GM18858 (cell line): ENCODE measurements around the gene HMGN1.

Experiments
- ATAC-seq: cut with Tn5 transposase; IDR thresholded peaks from one replicate; pipeline ENCODE4 v1.9.1; 2021; ENCODE audit not compliant: unreplicated experiment

HMGN1 gene

DNA sequence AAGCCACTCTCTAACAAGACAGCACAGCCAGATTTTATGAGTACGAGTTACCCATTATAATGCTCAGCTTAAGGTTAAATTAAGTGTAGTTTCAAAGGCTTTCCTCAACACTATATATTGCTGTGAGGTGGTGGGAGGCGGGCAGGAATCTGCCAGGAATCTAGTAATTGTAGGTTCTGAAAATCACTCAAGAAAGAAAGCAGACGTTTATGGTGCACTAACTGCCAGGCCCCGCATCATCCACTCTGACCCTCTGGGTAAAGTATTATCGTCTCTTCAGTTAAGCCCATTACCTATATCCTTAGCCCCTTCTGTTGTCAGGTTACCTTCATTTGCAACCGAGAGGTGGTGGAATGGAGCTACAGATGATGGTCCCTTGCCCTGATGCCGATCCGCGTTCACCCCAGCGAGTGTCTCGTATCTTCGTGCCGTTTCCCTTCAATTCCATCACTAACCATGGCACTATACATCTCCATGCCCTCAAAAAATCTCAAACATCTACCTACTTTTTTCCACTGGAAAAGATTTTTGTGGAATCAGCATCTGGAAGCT, 12.4 kb downstream of the HMGN1 start:
- no peak for ATAC-seq

- ATAC-seq = no peak
Observed at GRCh38 chr21:39334611-39335010, 14.3 kb downstream of the HMGN1 start.

- ATAC-seq = no peak
Observed at GRCh38 chr21:39332175-39332574, 16.7 kb downstream of the HMGN1 start.

- ATAC-seq = no peak
Observed at GRCh38 chr21:39330001-39330400, 18.9 kb downstream of the HMGN1 start.

- ATAC-seq = no peak
Observed at GRCh38 chr21:39327727-39328126, 21.2 kb downstream of the HMGN1 start.

- no peak for ATAC-seq
Observed at GRCh38 chr21:39326607-39327307, 22.1 kb downstream of the HMGN1 start.

DNA sequence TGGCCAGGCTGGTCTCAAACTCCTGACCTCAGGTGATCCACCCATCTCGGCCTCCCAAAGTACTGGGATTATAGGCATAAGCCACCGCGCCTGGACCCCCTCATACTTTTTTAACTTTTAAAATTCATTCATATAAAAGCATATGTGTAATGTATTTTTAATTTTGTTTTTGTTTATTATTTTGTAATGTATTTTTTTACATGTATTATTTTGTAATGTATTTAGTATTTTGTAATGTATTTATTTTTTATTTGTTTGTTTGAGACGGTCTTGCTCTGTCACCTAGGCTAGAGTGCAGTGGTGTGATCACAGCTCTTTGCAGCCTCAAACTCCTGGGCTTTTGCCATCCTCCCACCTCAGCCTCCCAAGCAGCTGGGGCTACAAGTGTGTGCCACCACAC, 23.4 kb downstream of the HMGN1 start:
- ATAC-seq = no peak

DNA sequence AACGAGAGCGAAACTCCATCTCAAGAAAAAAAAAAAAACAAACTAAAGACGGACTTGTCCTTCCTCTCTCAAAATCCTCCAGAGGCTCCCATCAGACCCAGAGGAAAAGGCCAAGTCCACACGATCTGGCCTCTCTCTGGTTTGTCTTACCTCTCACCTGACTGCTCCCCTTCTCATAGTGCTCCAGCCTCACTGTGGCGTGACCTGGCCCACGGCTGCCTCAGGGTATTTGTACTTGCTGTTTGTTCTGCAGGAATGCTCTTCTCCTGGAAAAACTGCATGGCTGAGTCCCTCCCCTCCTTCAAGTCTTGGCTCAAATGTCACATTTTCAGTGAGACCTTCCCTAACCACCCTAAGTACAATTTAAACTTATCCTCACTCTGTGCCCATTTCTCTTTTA, 27.5 kb downstream of the HMGN1 start:
- ATAC-seq = no peak

DNA sequence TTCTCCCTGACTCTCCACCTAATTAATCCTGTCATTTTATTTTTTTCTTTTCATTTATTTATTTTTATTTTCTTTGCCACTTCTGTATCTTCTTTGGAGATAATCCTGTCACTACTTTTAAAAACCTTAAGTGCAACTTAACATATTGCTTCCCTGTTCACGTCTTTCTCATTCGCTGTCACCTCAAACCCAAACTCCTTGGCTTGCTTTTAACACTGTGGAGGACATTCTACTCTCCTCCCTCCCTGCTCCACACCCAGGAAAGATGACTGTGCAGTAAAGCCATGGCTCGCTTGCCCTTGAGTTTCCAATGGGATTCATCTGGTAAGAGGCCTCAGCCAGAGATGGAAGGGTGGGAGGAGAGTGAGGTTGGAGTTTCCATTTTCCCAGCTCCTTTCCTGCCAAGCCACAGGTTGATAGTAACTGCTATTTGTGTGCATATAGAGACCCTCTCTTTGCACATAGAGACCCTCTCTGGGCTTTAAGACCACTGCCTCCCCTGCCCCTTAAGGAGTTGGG, 29.0 kb downstream of the HMGN1 start:
- ATAC-seq = no peak

- no peak for ATAC-seq
Observed at GRCh38 chr21:39319251-39319756, 29.6 kb downstream of the HMGN1 start.

GRCh38 chr21:39318091-39318959, 30.6 kb downstream of the HMGN1 start:
- ATAC-seq = no peak

DNA sequence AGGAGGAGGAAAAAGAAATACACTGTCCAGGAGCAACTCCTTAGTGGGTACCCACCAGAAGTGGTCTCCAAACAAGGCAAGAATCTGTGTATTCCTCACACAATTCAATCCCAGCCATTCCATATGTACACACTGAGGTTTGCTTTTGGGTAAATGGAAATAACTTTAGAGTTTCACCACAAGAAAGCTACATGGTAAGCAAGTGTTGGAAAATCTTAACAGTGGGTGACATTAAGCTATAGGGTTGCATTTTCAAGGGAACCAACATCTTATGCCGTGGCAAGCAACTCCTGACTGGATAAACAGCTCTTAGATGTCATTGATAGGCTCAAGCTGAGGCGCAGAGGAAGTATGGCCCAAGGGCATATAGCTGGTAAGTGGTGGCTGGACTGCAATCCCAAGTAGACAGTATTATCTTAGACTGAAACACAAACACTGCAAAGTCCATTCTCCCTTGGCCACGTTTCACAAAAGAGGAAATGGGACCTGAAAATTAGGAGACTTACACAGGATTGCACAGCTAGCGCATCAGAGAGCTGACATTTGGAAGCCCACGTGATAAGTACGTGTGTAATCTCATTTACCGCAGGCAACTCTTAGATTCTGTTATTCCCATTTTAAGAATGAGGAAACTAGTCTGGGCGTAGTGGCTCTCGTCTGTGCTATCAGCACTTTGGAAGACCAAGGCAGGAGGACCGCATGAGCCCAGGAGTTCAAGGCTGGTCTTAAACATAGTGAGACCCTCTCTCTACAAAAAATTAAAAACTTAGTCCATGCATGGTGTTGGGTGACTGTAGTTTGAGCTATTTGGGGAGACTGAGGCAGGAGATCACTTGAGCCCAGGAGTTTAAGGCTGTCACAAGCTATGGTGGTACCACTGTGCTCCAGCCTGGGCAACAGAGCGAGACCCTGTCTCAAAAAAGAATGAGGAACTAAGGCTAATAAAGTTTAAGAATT, 31.5 kb downstream of the HMGN1 start:
- ATAC-seq = no peak

DNA sequence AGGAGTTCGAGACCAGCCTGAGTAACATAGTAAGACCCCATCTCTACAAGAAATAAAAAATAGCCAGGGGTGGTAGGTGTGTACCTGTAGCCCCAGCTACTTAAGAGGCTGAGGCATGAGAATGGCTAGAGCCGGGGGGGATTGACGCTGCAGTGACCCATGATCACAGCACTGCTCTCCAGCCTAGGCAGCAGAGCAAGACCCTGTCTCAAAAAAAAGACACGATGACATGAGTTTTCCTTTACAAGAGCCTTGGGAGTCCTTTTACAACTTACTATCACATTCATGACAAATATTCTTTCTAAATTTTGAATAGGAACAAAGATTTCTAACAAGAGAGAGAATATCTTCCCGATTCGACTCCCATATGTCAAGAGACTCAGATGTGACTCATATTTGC, 32.2 kb downstream of the HMGN1 start:
- ATAC-seq = no peak

- ATAC-seq = no peak
Observed at GRCh38 chr21:39315603-39316445, 33.1 kb downstream of the HMGN1 start.

DNA sequence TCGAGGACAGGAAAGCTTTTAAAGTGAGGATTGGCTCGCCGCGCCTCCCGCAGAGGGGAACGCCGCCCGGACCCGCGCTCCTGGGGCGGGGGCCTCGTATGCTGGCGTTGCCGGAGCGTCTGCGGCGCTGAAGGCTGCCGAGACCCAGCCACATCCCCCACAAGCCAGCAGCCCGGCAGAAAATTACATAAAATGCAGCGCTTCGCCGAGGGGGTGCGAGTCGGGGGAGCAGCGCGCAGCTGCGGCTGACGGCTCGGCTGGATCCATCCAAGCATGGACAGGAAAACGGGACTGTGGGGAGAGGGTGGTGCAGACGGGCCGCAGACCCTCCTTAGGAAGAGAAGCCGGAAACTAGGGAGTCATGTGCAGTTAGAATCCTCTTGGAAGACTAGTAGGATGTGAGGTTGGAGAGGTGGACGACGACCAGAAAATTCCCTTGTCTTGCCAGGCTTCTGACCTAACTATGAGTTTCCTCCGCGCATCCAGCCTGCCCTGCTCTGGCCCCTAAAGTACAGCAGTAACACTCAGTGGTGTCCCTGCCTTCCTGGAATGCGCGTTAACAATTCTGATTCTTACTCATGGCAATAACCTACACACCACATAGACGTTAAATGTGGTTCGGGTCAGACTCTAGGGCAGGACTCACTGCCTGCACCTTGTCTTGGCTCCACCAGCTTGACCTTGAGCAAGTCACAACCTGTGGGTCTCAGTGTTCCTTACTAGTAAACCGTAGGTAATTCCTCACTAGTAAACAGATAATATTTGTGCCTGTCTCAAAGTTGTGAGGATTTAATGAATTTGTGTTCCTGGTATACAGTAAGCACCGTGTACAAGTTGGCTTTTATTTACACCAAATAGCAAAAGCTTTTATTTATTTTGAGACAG, 34.5 kb downstream of the HMGN1 start:
- no peak for ATAC-seq

GRCh38 chr21:39313571-39314142, 35.2 kb downstream of the HMGN1 start, which contains the start of gene BRWD1:
Gene BRWD1 (minus strand): TSS chr21:39313632. CDS start chr21:39313491, 141 bp downstream.
- ATAC-seq = peak; percentile 28

DNA sequence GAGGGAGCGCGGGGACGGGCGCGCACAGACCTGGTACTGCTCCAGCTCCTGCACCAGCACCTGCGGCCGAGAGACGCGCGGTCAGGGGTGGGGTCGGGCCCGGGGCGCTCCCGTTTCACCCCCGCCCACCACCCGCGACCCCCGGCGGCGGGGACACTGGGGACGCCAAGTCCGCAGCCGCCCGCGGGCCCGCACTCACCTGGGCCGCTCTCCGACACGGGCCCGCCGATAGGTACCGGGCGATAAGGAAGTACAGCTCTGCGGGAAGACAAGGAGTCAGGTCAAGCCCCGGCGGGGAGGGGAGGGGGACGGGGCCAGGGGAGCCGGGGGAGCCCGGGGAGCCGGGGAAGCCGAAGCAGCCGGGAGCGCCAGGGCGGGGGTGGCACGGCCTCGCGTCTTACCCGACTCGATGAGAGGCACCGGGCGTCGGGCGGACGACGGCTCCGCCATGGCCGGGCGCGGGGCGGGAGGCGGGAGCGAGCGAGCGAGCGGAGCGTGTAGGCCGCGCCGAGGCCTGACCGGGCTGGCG, 35.8 kb downstream of the HMGN1 start:
- ATAC-seq = no peak
